VCaP (cell line): Measurements from ENCODE around the gene PSMD3.
"Not testable (repeated sequence)": the region's sequence is repeated elsewhere in the genome, so short reads cannot be mapped to it uniquely, and the experiment has no call there.

Source experiments
- H3K27ac ChIP-seq: fragments of 450-650 bp; 2 replicates; pipeline ENCODE4 v1.5.1; 2017
- CTCF ChIP-seq: fragments of 450-650 bp; conservative IDR thresholded peaks from 2 replicates; pipeline ENCODE4 v1.5.1; 2017; ENCODE audit warnings: mild to moderate bottlenecking, moderate library complexity

PSMD3 gene

GRCh38 chr17:39999067-39999466, 18.5 kb downstream of the PSMD3 start:
- TF ChIP-seq CTCF: no peak

DNA sequence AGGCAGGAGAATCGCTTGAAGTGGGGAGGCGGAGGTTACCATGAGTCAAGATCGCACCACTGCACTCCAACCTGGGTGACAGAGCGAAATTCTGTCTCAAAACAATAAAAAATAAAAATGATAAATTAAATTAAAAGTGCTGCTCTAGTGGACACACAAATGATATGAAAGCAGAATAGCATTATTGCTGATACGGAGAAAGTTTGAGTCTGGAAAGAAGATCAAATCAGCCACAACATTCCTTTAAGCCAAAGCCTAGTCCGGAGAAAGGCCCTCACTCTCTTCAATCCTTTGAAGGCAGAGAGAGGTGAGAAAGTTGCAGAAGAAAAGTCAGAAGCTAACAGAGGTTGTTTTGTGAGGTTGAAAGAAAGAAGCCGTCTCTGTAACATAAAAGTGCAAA, 19.6 kb downstream of the PSMD3 start:
- no peak for TF ChIP-seq CTCF
- no peak overlapping the region for H3K27ac ChIP-seq

More at GRCh38 chr17:39999067-39999466, 18.5 kb downstream of the PSMD3 start:
- H3K27ac ChIP-seq: no peak overlapping the region

DNA sequence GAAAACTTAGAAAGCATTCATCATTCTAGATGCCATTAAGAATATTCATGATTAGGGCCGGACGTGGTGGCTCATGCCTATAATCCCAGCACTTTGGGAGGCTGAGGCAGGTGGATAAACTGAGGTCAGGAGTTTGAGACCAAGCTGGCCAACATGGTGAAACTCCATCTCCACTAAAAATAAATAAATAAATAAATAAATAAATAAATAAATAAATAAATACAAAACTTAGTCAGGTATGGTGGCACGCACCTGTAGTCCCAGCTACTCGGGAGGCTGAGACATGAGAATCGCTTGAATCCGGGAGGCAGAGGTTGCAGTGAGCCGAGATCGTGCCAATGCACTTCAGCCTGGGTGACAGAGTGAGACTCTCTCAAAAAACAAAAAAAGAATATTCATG, 20.7 kb downstream of the PSMD3 start:
- H3K27ac ChIP-seq: not testable (repeated sequence)

GRCh38 chr17:40004072-40004471, 23.5 kb downstream of the PSMD3 start:
- no peak for TF ChIP-seq CTCF
- H3K27ac ChIP-seq: no peak overlapping the region

DNA sequence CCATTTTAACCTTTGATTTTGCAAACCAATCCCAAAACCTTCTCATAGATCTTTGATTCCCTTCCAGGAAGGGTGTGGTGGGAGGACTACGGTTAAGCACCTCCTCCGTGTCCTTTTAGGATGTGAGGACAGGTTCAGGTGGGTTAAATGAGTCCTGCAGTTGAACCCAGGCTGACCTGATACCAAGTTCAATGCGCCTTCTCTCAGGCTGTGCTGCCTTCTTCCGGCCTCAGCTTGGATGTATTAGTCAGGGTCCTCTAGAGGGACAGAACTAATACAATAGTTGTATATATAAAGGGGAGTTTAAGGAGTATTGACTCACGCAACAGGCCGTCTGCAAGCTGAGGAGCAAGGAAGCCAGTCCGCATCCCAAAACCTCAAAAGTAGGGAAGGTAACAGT, 24.1 kb downstream of the PSMD3 start:
- no peak overlapping the region for H3K27ac ChIP-seq
- TF ChIP-seq CTCF: no peak

DNA sequence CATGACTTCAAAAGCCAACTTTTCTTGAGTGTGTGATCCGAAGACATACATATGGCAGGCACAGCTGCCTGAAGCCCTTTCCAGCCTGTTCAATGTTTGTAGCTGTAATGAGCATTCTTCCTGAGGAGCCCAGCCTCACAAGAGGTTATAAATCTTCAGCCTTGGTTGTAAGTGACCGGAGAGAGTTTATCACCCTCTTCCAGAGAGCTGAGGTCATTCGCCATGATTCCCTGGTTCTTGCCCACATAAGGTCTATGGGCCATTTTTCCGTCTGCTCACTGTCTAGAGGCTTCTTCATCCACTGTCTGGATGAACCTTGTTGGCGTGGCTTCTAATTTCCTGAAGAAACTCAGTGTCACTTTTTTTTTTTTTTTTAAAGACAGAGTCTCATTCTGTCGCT, 24.9 kb downstream of the PSMD3 start:
- no peak for TF ChIP-seq CTCF
- no peak overlapping the region for H3K27ac ChIP-seq

DNA sequence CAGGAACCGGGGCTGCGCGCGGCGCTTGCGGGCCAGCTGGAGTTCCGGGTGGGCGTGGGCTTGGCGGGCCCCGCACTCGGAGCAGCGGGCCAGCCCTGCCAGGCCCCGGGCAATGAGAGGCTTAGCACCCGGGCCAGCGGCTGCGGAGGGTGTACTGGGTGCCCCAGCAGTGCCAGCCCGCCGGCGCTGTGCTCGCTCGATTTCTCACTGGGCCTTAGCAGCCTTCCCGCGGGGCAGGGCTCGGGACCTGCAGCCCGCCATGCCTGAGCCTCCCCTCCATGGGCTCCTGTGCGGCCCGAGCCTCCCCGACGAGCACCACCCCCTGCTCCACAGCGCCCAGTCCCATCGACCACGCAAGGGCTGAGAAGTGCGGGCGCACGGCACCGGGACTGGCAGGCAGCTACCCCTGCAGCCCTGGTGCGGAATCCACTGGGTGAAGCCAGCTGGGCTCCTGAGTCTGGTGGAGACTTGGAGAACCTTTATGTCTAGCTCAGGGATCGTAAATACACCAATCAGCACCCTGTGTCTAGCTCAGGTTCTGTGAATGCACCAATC, 30.4 kb downstream of the PSMD3 start:
- not testable (repeated sequence) for H3K27ac ChIP-seq

- H3K27ac ChIP-seq: not testable (repeated sequence)
These were observed 31.5 kb downstream of the PSMD3 start for GRCh38 chr17:40012017-40012647.

DNA sequence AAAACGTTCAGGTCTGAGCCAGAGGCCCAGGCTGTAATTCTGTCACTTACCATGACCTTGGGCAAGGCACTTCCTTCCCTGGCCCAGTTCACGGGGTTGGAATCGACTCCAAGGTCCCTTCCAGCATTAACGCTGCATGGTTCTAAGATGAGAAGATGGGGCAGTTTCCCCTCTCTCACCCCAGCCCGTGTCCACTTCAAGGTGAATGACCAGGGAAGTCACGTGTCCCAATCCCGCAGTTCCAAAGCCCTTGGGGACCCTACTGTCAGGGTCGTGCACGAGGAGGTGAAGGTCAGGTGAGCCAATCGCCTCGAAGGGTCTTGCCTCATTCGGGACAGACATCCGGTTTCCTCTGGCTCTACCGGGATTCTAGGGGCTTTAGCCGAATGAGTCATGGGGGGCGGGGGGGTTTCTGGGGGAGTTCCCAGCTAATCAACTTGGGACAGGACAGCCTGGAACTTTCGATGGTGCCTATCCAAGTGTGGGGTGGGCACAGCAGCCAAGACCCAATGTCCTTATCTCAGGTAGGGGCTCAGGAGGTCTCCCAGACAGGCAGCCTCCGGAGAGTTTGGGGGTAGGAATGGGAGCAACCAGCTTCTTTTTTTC, 33.9 kb downstream of the PSMD3 start:
- H3K27ac ChIP-seq: 0 out of 2 replicates have a peak overlapping the region, but pooled peaks have one; percentile 9
- no peak for TF ChIP-seq CTCF
